Measurements from ENCODE around the gene ERP44. TPM values are rescaled to one million over a fixed set of nuclear protein-coding genes. Genes with fewer than 3 reads are reported as not detected.

ERP44 gene
- total and polyA plus RNA-seq, 2 donors (not counting 3 experiments of a cell fraction or from before 2014, with no cell fraction given), result 9.9 to 21.4 TPM

DNA sequence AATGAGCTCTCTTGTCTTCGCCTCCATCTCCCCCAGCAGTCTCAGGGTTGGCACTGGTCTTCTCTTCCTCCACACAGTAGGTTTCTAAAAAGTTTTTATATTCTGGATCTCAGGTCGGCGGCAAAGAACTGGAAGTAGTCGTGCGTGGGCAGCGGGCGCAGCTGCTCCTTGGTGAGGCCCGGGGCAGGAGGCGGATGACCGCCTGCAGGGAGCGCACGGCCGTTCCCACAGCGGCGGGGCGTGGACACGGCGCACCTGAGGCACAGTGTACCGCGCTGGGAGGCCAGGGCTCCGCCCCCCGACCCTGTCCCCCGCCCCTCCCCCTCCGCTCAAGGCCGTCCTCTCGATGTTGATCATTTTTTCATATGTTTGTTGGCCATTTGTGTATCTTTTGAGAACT lies 99.9 kb downstream of the ERP44 start:
- Histone ChIP-seq H3K36me3 (ENCODE audit: control insufficient read depth in 2 of 2, extremely low read depth in 1 of 2, insufficient read depth in 2 of 2, low read length in 2 of 2) (peaks cover 0 to 3% of the 10 kb centered on the region in 2 experiments), H3K27ac (ENCODE audit: insufficient read depth, low read depth, low read length) (no peak overlapping the region), H3K4me2 (ENCODE audit: insufficient read depth, low read length) (no peak overlapping the region), H3K9ac (replicated peaks; ENCODE audit: extremely low read depth, insufficient read depth, low read length) (no peak overlapping the region), H3K79me2 (ENCODE audit: control insufficient read depth, insufficient read depth, low read length) (no peaks in the 10 kb centered on the region), H3K27me3 (ENCODE audit: control insufficient read depth in 2 of 2, insufficient read depth in 2 of 2, low read length in 2 of 2) (no peaks in the 10 kb centered on the region), H2AFZ (ENCODE audit: low read depth, low read length) (no peak overlapping the region), H3K4me3 (replicated peaks in 1 of 3; ENCODE audit: insufficient read depth in 1 of 3, low read depth in 1 of 3, low read length in 3 of 3) (no peak overlapping the region), H3K9me1 (replicated peaks; ENCODE audit: control insufficient read depth, extremely low read depth, insufficient read depth, low read length) (no peaks in the 10 kb centered on the region), H4K20me1 (replicated peaks; ENCODE audit: control insufficient read depth, extremely low read depth, insufficient read depth, low read length) (peaks cover 2% of the 10 kb centered on the region), H3K4me1 (ENCODE audit: control insufficient read depth, extremely low read depth, insufficient read depth, low read length) (no peaks in the 10 kb centered on the region), H3K9me3 (replicated peaks; ENCODE audit: control insufficient read depth, insufficient read depth, low read length) (no peaks in the 10 kb centered on the region)
- ChIA-PET CTCF (interaction anchor here (1.2 to 2.1 kb wide), 2 partner anchors 8 to 13 kb away, joined by 3 to 6 read pairs; no protein-coding TSS in a partner anchor), POLR2A (no interaction called here)
- intact Hi-C loops (cut with micrococcal nuclease) (no loop called here), dilution Hi-C loops (cut with MboI; ENCODE audit: extremely low pct_ligation_motif_present, low sequenced_read_pairs) (no loop called here)
- no TSS peak for BruUV-seq (replicated peaks)
- FAIRE-seq, result no peak
- TF ChIP-seq POLR2AphosphoS5 (IDR thresholded peaks at IDR 0.05; ENCODE audit: insufficient read depth, low read depth, low read length) (no peak), MYC (IDR thresholded peaks at IDR 0.05; ENCODE audit: low read depth, low read length) (no peak), POLR2A (IDR thresholded peaks at IDR 0.05; ENCODE audit: low read depth, low read length) (no peak), JUN (IDR thresholded peaks at IDR 0.05; ENCODE audit: borderline replicate concordance, insufficient read depth, insufficient read length, low read depth) (no peak), GATA2 (IDR thresholded peaks at IDR 0.05; ENCODE audit: insufficient read depth, insufficient read length, low read depth, low read length) (no peak), FOS (IDR thresholded peaks at IDR 0.05; ENCODE audit: borderline replicate concordance, insufficient read depth, low read length) (no peak), EZH2 (IDR thresholded peaks at IDR 0.05; ENCODE audit: borderline replicate concordance, low read depth, low read length, severe bottlenecking) (no peak), MAX (IDR thresholded peaks at IDR 0.05; ENCODE audit: insufficient read depth, insufficient read length) (no peak)
- TF ChIP-seq, protein P1, sequence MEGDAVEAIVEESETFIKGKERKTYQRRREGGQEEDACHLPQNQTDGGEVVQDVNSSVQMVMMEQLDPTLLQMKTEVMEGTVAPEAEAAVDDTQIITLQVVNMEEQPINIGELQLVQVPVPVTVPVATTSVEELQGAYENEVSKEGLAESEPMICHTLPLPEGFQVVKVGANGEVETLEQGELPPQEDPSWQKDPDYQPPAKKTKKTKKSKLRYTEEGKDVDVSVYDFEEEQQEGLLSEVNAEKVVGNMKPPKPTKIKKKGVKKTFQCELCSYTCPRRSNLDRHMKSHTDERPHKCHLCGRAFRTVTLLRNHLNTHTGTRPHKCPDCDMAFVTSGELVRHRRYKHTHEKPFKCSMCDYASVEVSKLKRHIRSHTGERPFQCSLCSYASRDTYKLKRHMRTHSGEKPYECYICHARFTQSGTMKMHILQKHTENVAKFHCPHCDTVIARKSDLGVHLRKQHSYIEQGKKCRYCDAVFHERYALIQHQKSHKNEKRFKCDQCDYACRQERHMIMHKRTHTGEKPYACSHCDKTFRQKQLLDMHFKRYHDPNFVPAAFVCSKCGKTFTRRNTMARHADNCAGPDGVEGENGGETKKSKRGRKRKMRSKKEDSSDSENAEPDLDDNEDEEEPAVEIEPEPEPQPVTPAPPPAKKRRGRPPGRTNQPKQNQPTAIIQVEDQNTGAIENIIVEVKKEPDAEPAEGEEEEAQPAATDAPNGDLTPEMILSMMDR (IDR thresholded peaks at IDR 0.05; ENCODE audit: extremely low read depth in 1 of 2, insufficient read depth in 1 of 2, low read depth in 1 of 2, low read length in 2 of 2), result no peak
- no peak for DNase-seq (ENCODE audit: low read depth, low spot score)

Measured in endothelial cell of umbilical vein (primary cell).